Activated naive CD8-positive, alpha-beta T cell treated with anti-CD3 and anti-CD28 coated beads for 36 hours (primary cell): ENCODE measurements around the gene EFCAB11. TPM values are rescaled to one million over a fixed set of nuclear protein-coding genes. Genes with fewer than 3 reads are reported as not detected.
"Not testable (repeated sequence)": the region's sequence is repeated elsewhere in the genome, so short reads cannot be mapped to it uniquely, and the experiment has no call there.

Experiments used
- DNase-seq: peaks from one replicate; pipeline ENCODE4 v3.0.0; 2021
- H3K27ac Mint-ChIP-seq: one replicate; pipeline ENCODE4 v1.8.0; 2022; ENCODE audit warnings: mild to moderate bottlenecking, moderate library complexity, mixed read lengths
- H3K27me3 Mint-ChIP-seq: one replicate; pipeline ENCODE4 v1.8.0; 2022; ENCODE audit warnings: mild to moderate bottlenecking, mixed read lengths
- H3K36me3 Mint-ChIP-seq: one replicate; pipeline ENCODE4 v1.8.0; 2021; ENCODE audit warnings: mild to moderate bottlenecking, mixed read lengths
- H3K4me1 Mint-ChIP-seq: one replicate; pipeline ENCODE4 v1.8.0; 2021; ENCODE audit warnings: mixed read lengths
- H3K4me3 Mint-ChIP-seq: one replicate; pipeline ENCODE4 v1.8.0; 2022; ENCODE audit warnings: mild to moderate bottlenecking, moderate library complexity, mixed read lengths
- H3K9me3 Mint-ChIP-seq: one replicate; pipeline ENCODE4 v1.8.0; 2022; ENCODE audit warnings: mixed read lengths
- total RNA-seq, 2 experiments: library from RNA; stranded (reverse); gene quantifications; one replicate each; pipeline ENCODE4 v1.2.3, GENCODE V29; 2021

EFCAB11 gene
- total RNA-seq, 2 experiments from 2014 or later, result 8.3 TPM

DNA sequence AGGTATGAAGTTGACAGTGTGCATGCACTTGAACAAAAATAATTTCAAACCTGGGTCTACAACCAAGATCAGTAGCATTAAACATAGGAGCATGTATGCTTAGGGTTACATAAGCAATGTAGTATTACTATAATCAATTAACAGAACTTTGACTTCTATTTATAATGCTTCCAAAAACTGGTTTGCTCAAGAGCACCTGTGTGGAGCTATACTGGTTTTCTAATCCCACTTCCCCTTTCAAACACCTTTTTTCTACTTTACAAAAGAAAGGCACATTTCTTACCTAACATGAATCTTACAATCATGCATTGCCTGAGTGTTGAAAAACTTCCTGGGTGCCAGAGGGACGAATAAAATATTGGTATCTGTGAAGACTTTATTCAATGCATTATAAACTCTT, 72.7 kb downstream of the EFCAB11 start:
- no peak for DNase-seq
- Mint-ChIP-seq H3K4me3 (no peak overlapping the region), H3K27ac (no peak overlapping the region), H3K9me3 (no peaks in the 10 kb centered on the region), H3K36me3 (no peaks in the 10 kb centered on the region), H3K4me1 (no peaks in the 10 kb centered on the region), H3K27me3 (no peaks in the 10 kb centered on the region)

DNA sequence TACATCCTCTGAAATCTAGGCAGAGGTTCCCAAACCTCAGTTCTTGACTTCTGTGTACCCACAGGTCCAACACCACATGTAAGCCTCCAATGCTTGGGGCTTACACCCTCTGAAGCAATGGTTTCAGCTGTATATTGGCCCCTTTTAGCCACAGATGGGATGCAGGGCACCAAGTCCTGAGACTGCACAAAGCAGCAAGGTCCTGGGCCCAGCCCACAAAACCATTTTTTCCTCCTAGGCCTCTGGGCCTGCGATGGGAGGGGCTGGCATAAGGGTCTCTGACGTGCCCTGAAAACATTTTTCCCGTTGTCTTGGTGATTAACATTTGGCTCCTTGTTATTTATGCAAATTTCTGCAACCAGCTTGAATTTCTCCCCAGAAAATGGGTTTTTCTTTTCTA, 80.4 kb downstream of the EFCAB11 start:
- not testable (repeated sequence) for H3K36me3 Mint-ChIP-seq, H3K4me1 Mint-ChIP-seq, DNase-seq, H3K4me3 Mint-ChIP-seq, H3K9me3 Mint-ChIP-seq, H3K27me3 Mint-ChIP-seq, H3K27ac Mint-ChIP-seq

DNA sequence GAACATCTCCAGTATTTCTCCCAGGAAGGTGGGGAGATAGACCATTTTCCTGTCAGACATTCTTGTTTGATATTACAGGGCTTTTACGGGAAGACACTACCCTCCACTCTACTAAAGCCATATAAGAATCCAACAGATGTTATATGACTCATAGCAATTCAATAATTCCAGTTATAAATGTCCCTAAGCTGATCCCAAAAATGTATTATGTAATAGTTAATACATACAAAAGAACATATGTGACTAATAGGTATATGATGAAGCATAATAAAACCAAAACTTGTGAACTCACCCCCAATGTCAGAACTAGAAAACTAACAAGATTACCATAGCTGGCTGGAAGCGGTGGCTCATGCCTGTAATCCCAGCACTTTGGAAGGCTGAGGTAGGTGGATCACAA, 84.2 kb downstream of the EFCAB11 start:
- Mint-ChIP-seq H3K9me3 (peaks cover 6% of the 10 kb centered on the region), H3K27me3 (no peaks in the 10 kb centered on the region), H3K4me3 (no peak overlapping the region), H3K27ac (no peak overlapping the region), H3K36me3 (peaks cover 4% of the 10 kb centered on the region), H3K4me1 (no peaks in the 10 kb centered on the region)
- no peak for DNase-seq

DNA sequence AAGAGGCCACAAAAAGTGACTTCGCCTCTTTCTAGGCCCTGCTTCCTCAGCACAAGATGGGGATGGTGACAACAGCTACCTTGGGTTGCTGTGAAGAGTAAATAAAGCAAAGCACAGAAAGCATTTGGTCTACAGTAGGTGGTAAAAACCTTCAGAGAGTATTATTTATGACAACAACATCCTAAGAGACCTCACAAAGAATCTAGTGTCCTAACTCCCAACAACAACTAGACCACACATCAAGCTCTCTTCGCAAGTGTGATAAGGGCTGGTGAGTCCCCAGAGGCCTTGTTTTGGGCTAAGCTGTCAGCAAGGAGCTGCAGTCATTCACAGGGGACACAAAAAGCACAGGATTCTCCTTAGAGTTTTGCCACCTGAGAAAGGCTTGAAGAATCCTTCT, 84.9 kb downstream of the EFCAB11 start:
- Mint-ChIP-seq H3K36me3 (peaks cover 2% of the 10 kb centered on the region), H3K9me3 (peaks cover 4% of the 10 kb centered on the region), H3K4me1 (no peaks in the 10 kb centered on the region), H3K27me3 (no peaks in the 10 kb centered on the region), H3K4me3 (no peak overlapping the region), H3K27ac (no peak overlapping the region)
- DNase-seq, result no peak

DNA sequence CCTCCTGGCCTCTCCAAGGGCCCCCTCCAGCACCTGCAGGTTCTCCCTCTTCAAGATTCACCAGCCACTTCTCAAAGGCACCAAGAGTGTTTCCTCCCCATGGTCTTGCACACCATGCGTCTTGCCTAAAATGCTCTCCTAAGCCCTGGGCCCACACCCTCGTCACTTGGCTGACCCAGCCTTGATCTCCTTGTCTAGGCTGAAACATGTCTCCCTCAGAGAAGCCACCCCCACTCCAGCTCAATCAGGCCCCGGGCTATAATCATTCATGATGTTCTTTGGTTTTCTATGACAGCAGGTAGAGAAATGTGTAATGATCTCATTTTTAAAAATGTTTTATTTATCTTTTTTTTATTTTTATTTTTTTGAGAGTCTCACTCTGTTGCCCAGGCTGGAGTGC, 88.1 kb downstream of the EFCAB11 start:
- Mint-ChIP-seq H3K27ac (no peak overlapping the region), H3K4me1 (no peaks in the 10 kb centered on the region), H3K36me3 (peaks cover 1% of the 10 kb centered on the region), H3K4me3 (no peak overlapping the region), H3K27me3 (no peaks in the 10 kb centered on the region), H3K9me3 (peaks cover 3% of the 10 kb centered on the region)
- no peak for DNase-seq

DNA sequence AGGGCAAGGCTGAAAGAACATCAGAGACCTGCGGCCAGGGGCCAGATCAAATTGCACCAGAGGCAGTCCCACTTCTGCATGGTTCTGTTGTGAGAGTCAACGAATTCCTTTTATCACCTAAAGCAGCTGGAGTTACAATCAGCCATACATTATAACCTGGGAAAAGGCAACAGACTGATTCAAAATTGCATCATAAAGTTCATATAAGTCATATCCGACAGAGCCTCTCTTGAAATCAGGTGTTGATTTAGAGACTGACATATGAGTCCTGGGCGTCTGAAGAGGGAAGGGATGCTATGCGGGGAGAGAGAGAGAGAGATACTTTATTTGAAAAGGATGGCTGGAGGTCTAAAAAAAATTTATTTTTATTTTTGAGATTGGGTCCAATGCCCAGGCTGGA, 89.4 kb downstream of the EFCAB11 start:
- no peaks in the 10 kb centered on the region for H3K27me3 Mint-ChIP-seq
- no peaks in the 10 kb centered on the region for H3K4me1 Mint-ChIP-seq
- peaks cover 3% of the 10 kb centered on the region for H3K9me3 Mint-ChIP-seq
- DNase-seq, result no peak
- no peak overlapping the region for H3K27ac Mint-ChIP-seq
- peaks cover 1% of the 10 kb centered on the region for H3K36me3 Mint-ChIP-seq
- no peak overlapping the region for H3K4me3 Mint-ChIP-seq

DNA sequence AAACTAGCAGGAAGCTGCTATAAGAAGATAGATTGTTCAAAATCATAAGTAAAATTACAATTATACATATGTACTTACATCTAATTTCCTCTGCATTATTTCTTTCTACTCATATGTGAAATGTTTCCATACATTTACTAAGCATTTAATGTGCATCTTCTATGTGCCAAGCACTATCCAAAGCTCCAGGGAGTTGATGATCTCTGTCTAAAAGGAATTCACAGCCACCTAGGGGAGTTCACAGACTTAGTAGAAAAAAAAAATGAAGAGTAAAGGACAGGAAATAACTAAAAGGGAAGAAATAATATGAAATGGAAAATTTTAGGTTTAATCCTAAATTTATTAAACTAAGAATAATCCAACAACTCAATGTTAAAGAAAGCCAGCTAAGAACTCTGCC, 91.7 kb downstream of the EFCAB11 start:
- H3K4me3 Mint-ChIP-seq, result no peak overlapping the region
- no peaks in the 10 kb centered on the region for H3K4me1 Mint-ChIP-seq
- no peaks in the 10 kb centered on the region for H3K27me3 Mint-ChIP-seq
- DNase-seq, result no peak
- peaks cover 1% of the 10 kb centered on the region for H3K36me3 Mint-ChIP-seq
- no peak overlapping the region for H3K27ac Mint-ChIP-seq
- H3K9me3 Mint-ChIP-seq, result peaks cover 3% of the 10 kb centered on the region

DNA sequence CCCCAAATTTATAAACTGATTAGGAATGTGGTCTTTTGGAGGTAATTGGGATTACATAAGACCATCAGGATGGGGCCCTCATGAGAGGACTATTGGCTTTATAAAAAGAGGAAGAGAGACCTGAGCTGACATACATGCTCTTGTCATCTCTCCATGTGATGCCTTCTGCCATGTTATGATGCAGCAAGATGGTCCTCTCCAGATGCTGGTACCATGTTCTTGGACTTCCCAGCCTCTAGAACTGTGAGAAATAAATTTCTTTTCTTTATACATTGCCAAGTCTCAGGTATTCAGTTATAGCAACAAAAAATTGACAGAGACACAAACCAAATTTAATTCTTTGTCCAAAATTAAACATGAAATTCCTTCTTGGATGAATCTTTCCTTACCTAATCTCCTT, 92.9 kb downstream of the EFCAB11 start:
- no peak overlapping the region for H3K27ac Mint-ChIP-seq
- peaks cover 1% of the 10 kb centered on the region for H3K36me3 Mint-ChIP-seq
- H3K4me1 Mint-ChIP-seq, result no peaks in the 10 kb centered on the region
- peaks cover 3% of the 10 kb centered on the region for H3K9me3 Mint-ChIP-seq
- no peak overlapping the region for H3K4me3 Mint-ChIP-seq
- no peaks in the 10 kb centered on the region for H3K27me3 Mint-ChIP-seq
- DNase-seq, result no peak

DNA sequence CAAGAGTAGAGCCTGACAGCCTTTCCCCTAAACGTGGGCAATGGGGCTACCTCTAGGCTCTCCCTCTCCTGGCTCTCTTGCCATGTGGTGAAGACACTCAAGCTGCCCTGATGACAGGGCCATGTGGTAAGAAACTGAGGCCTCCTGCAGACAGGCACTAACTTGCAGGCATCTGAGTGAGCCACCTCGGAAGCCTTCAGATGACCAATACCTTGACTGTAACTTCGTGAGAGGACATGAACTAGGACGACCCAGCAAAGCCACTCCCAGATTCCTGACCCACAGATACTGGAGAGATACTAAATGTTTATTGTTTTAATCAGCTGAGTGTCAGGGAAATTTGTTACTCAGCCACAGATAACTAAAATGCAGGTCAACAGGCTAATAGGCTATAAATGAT, 96.4 kb downstream of the EFCAB11 start:
- Mint-ChIP-seq H3K9me3 (peaks cover 3% of the 10 kb centered on the region), H3K4me3 (no peak overlapping the region), H3K27me3 (no peaks in the 10 kb centered on the region), H3K4me1 (no peaks in the 10 kb centered on the region), H3K36me3 (peaks cover 1% of the 10 kb centered on the region), H3K27ac (no peak overlapping the region)
- no peak for DNase-seq

DNA sequence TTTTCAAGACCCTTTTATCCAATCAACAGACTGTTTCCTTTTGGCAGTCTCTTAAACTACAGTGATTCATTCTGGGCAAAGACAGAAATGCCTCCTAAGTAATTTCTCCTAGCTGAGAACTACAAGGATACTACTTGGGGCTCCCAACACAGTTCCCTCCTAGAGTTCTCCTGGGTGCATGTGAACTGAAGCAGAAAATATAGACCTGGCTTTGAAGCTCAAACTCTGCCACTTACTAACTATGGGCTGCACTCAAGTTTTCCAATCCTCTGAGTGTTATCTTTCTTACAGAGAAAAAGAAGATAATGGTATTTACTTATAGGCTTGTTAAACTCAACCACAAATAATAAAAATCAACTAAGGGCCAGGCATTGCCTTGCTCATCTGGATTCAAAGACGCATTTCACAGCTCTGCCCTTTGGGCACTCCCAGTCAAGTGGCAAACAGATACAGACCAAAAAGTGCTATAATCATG, 97.6 kb downstream of the EFCAB11 start:
- Mint-ChIP-seq H3K4me3 (no peak overlapping the region), H3K4me1 (no peaks in the 10 kb centered on the region), H3K27me3 (no peaks in the 10 kb centered on the region), H3K9me3 (peaks cover under 1% of the 10 kb centered on the region), H3K36me3 (peaks cover under 1% of the 10 kb centered on the region), H3K27ac (no peak overlapping the region)
- DNase-seq, result no peak

DNA sequence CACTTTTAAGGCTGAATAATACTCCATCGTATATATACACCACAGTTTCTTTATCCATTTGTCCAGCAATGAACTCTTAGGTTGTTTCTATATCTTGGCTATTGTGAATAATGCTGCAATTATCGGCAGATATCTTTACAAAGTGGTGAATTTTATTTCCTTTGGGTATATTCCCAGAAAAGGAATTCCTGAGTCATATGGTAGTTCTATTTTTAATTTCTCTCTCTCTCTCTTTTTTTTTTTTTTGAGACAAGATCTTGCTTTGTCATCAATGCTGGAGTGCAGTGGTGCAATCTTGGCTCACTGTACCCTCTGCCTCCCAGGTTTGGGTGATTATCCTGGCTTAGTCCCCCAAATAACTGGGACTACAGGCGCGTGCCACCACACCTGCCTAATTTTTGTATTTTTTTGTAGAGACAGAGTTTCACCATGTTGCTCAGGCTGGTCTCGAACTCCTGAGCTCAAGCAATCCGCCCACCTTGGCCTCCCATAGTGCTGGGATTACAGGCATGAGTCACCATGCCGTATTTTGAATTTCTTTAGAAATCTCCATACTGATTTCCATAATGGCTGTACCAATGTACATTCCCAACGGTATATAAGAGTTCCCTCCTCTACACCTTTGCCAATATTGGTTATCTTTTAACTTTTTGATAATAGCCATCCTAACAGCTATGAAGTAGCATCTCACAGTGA, 98.4 kb downstream of the EFCAB11 start:
- H3K9me3 Mint-ChIP-seq, result no peaks in the 10 kb centered on the region

DNA sequence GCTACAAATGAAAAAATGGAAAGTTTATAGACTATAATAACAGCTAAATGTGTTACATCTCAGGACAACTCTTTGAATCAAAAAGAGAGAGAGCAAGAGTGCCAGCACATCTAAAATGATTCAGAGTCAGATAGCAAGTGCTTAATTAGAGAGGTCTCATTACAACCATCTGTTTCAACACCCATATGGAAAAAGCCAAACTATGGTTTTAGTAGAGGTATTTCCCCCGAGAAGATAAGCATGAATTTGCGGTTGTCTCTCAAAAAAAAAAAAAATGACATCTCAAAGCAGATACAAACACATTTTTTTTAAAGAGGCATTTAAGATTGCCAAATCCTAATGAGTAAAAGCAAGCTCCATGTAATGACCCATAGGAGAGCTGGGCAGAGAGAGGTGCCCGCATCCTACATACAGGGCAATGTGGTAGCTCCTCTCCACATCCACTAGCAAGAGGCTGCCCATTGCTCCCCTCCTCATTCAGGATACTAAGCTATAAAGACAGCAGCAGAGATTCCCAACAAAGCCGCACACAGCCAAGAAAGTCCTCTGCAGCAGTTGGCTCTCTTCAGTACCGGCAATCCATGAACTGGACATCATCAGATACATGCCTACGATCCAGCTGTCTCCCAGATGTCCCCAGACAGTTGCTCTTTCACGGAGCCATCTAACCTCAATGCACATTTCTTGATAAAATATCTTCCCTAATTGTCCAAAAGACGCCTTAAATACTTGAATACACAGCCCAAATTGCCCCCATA, 100.4 kb downstream of the EFCAB11 start:
- Mint-ChIP-seq H3K9me3 (no peaks in the 10 kb centered on the region), H3K27ac (no peak overlapping the region), H3K4me3 (no peak overlapping the region), H3K4me1 (no peaks in the 10 kb centered on the region), H3K36me3 (no peaks in the 10 kb centered on the region), H3K27me3 (no peaks in the 10 kb centered on the region)
- no peak for DNase-seq

More for the DNA sequence above, 98.4 kb downstream of the EFCAB11 start:
- no peak for DNase-seq
- H3K36me3 Mint-ChIP-seq, result no peaks in the 10 kb centered on the region
- H3K27ac Mint-ChIP-seq, result no peak overlapping the region
- no peaks in the 10 kb centered on the region for H3K4me1 Mint-ChIP-seq
- H3K4me3 Mint-ChIP-seq, result no peak overlapping the region
- H3K27me3 Mint-ChIP-seq, result no peaks in the 10 kb centered on the region

DNA sequence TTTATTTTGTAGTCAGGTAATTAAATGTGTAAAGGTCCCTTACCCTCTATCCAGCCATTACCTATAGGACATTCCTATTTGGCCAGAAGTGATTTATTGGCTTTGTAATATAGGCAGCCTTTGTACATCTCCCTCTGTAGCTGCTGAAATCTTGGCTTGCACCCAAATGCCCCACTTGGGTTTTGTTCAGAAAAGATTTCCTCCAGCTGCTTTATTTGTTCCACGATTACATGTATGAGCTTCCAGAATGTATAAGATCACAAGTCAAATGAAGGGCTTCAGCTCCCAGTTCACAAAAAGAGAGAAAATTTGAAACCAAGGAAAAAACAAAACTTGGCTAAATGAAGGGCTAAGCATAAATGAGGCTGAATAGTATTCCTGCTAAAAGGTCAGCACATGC, 103.4 kb downstream of the EFCAB11 start:
- Mint-ChIP-seq H3K4me3 (no peak overlapping the region), H3K27me3 (no peaks in the 10 kb centered on the region), H3K27ac (no peak overlapping the region), H3K9me3 (no peaks in the 10 kb centered on the region), H3K36me3 (no peaks in the 10 kb centered on the region), H3K4me1 (no peaks in the 10 kb centered on the region)
- DNase-seq, result no peak

DNA sequence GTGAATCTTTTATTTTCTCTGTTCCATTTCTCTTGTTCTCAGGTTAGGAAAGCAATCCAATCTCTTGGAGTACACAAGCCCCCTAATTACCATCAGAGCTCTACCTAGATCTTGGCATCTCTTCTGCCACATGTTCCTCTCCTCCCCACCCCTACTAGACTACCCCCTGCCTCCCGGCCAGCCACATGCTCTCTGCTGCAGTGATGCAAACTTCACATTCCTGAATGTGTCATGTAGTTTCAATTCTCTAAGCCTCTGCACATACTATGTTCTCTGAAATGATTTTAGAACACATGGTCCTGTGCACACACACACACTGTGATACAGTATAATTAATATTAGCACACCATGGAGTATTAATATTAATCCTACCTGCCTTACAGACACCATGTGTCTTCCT, 104.6 kb downstream of the EFCAB11 start:
- H3K4me3 Mint-ChIP-seq, result no peak overlapping the region
- H3K27ac Mint-ChIP-seq, result no peak overlapping the region
- no peak for DNase-seq
- H3K27me3 Mint-ChIP-seq, result no peaks in the 10 kb centered on the region
- H3K4me1 Mint-ChIP-seq, result no peaks in the 10 kb centered on the region
- H3K9me3 Mint-ChIP-seq, result no peaks in the 10 kb centered on the region
- H3K36me3 Mint-ChIP-seq, result no peaks in the 10 kb centered on the region

DNA sequence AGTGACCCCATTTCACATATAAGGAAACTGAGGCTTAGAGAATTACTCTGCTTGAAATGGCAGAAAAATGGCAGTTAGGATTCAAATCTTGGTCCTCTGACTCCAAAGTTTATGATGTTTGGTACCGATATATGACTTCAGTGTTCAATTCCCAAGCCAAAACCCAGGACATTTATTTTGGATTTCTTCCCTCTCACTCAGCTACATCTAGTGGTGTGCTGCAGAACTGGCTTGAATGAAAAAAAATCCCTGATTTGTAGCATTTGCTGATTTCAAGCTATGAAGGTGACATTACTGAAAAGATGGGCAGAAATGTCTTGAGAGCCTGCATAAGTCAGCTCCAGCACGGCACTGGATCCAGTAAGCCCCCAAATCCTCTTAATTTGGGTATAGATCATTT, 106.4 kb downstream of the EFCAB11 start:
- Mint-ChIP-seq H3K9me3 (no peaks in the 10 kb centered on the region), H3K27ac (no peak overlapping the region), H3K4me1 (no peaks in the 10 kb centered on the region), H3K27me3 (no peaks in the 10 kb centered on the region), H3K4me3 (no peak overlapping the region), H3K36me3 (no peaks in the 10 kb centered on the region)
- DNase-seq, result no peak

DNA sequence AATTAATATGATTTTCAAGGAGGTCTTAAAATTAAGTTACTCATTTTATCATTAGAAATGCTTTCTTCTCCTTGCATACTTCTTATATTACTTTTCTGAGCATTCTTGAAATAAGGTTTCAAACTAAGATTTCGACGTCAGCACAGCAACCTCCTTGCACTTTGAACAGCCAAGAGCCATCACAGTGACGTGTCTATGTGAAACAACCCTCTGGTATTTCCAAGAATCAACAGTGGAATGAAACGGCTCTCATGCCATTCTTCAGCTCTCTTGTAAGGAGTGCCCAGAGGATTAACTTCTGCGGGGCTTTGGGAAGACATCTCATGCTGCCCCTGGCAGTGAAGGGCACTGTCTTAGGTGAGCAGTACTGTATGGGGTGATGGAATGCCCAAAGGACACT, 109.2 kb downstream of the EFCAB11 start:
- no peaks in the 10 kb centered on the region for H3K27me3 Mint-ChIP-seq
- no peaks in the 10 kb centered on the region for H3K9me3 Mint-ChIP-seq
- H3K36me3 Mint-ChIP-seq, result no peaks in the 10 kb centered on the region
- no peak overlapping the region for H3K27ac Mint-ChIP-seq
- no peak overlapping the region for H3K4me3 Mint-ChIP-seq
- H3K4me1 Mint-ChIP-seq, result no peaks in the 10 kb centered on the region
- no peak for DNase-seq
